ENCODE data around the gene USP5. TPM values are rescaled to one million over a fixed set of nuclear protein-coding genes. Genes with fewer than 3 reads are reported as not detected.

USP5 gene
- total RNA-seq, 1 donor from 2014 or later = 74.8 TPM

DNA sequence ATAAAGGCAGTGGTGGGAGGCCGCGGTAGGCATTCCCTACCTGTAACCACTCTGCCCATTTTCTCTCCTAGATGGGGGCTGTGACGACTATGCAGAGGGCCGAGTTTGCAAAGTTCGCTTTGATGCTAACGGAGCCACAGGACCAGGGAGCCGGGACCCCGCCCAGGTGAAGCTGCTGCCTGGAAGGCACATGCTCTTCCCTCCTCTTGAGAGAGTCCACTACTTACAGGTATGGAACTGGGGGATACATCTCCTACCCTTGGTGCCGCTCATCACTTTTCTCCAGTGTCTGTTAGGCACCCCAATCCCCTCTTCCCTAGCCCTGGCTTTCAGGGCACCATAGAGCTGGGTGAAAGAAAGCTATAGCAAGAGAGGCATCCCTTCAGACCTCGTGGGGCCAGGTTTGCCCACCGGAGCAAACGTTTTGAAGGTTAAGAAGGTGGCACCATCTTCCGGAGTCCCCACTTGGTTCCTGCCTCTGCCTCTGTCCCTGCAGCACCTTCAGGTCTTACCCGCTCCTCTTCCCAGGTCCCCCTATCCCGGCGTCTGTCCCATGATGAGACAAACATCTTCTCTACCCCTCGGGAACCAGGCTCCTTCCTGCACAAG, 25.7 kb upstream of the USP5 start:
- no peak for DNase-seq (ENCODE audit: extremely low read depth, low read depth, low spot score)

DNA sequence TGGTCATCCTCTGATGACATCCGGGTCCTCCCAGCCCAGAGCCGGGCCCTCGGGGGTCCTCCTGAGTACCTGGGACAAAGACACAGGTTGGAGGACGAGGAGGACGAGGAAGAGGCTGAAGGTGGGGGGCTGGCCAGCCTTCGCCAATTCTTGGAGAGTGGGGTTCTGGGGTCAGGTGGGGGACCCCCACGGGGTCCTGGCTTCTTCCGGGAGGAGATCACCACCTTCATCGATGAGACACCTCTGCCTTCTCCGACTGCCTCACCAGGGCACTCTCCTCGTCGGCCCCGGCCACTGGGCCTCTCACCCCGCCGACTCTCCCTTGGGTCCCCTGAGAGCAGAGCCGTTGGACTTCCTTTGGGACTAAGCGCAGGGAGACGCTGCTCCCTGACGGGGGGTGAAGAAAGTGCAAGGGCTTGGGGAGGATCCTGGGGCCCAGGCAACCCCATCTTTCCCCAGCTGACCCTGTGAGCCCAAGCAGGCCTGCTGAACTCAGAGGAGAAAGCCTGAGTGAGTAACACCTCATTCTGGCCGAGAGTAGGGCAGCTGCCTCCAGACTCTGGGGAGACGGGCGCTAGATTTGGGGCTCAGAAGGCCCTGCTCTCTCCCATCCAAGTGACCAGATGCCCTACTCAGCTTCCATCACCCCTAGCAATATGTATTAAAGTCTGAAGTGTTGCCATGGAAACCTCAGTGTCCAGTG, 25.1 kb upstream of the USP5 start:
- DNase-seq (ENCODE audit: extremely low read depth, low read depth, low spot score) = no peak

- no peak for DNase-seq (ENCODE audit: extremely low read depth, low read depth, low spot score)
Measured at GRCh38 chr12:6827437-6827911, 24.5 kb upstream of the USP5 start.

- DNase-seq (ENCODE audit: extremely low read depth, low read depth, low spot score) = no peak
Measured at GRCh38 chr12:6827982-6828780, 23.8 kb upstream of the USP5 start, which contains the start of gene P3H3. Gene P3H3, plus strand, starts transcription at chr12:6828407. Its CDS starts 34 bp downstream, at chr12:6828441.

DNA sequence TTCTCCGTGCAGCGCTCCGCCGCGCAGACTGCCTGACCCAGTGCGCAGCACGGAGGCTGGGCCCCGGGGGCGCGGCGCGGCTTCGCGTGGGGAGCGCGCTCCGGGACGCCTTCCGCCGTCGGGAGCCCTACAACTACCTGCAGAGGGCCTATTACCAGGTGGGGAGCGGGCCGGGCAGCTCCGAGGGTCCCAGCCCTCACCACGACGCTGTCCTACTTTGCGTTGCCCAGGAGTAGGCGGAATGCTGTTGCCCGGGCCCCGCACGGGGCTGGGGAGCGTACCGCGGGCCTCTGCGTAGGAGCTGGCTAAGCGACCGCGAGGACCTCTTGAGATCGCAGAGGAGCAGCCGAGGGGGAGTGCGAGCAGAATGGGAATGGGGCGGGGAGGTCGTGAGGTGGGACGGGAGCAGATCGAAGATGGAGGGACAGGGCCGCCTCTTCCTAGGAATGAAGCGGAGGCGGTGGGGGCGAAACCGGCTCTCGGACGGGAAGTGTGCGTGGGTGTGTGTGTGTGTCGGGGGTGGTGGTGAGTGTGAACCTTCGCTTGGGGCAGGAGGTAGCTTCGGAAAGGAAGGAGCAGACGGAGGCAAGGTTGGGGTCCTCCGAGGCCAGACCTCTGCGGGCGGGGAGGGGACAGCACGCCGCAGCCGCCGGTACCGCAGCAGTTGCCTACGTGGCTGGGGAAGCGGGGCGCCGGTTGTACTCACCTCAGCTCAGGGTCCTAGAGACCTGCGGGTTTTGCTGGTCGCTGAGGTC, 23.0 kb upstream of the USP5 start:
- DNase-seq (ENCODE audit: extremely low read depth, low read depth, low spot score) = no peak

- DNase-seq (ENCODE audit: extremely low read depth, low read depth, low spot score) = no peak
Measured at GRCh38 chr12:6829536-6830220, 22.3 kb upstream of the USP5 start.

GRCh38 chr12:6830286-6830890, 21.6 kb upstream of the USP5 start:
- no peak for DNase-seq (ENCODE audit: extremely low read depth, low read depth, low spot score)

DNA sequence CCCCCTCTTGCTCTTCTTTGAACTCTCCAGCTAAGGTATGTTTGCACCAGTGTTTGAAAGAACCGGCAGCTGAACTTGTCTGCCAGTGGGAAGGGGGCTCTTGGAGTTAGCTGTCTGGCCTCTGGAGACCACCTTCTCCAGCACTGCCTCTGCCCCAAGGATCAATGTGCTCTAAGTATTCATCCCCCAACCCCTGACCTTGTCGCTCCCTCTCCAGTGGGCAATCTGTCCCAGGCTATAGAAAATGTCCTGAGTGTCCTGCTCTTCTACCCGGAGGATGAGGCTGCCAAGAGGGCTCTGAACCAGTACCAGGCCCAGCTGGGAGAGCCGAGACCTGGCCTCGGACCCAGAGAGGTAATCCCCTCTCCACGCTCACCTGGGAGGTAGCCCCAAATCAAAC, 21.0 kb upstream of the USP5 start:
- no peak for DNase-seq (ENCODE audit: extremely low read depth, low read depth, low spot score)

- DNase-seq (ENCODE audit: extremely low read depth, low read depth, low spot score) = no peak
Measured at GRCh38 chr12:6831450-6831995, 20.4 kb upstream of the USP5 start.

GRCh38 chr12:6832125-6832524, 19.8 kb upstream of the USP5 start:
- no peak for DNase-seq (ENCODE audit: extremely low read depth, low read depth, low spot score)

DNA sequence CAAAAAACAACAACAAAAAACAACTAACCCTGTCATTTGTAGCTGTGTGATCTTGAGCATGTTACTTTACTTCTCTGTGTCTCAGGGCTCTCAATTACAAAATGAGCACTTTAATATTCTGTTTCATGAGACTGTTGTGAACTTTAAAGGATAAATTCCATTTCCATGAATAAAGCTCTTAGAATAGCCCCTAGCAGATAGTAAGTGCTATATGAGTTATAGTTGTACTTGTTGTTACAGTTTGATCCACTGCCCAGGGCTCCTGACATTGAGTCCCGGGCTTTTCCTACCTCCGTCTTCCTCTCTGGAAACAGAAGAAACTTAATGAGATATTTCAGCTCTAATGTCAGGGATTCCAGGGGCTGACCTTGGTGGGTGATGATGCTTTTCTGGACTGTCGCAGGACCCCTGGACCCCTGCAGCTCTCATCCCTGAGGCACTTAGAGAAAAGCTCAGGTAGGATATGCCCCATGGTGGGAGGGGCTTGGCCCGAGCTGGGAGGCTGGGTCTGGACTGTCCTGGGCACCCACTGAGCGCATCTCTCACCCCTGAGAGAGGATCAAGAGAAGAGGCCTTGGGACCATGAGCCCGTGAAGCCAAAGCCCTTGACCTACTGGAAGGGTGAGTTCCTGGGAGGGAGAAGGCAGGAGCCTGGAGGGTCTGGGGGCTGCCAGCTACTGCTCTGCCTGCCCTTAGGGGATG, 18.6 kb upstream of the USP5 start:
- DNase-seq (ENCODE audit: extremely low read depth, low read depth, low spot score) = no peak

DNA sequence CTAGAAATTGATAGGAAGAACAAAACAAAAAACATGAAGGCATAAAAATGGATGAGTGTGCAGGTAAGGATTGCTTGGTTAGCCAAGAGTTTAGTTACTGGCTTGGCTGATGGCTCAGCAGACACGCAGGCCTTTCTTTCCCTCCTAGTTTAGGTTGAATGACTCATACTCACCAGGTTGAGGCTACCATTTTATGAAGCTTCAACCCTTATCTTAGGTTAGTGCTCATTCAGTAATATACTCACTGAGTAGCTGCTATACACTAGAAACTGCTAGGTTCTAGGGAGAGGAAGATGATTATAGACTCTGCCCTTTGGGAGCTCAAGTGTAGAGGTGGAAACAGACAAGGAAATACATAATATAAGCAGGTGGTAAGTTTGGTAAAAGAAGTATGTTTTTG, 17.7 kb upstream of the USP5 start:
- DNase-seq (ENCODE audit: extremely low read depth, low read depth, low spot score) = no peak

DNA sequence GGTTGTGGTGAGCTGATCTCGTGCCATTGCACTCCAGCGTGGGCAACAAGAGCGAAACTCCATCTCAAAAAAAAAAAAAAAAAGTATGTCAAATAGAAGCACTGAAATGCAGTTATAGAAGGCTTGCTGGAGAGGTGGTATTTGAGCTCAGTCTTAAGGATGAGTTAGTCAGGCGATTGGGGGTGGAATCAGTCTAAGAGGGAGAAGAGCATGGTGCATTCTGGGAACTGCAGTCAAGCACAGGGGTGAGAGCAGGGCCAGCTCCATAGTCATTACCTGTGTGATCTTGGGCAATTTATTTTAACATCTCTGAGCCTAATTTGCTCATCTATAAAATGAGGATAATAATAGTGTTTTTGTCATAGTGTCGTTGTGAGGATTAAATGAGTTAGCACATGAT, 17.1 kb upstream of the USP5 start:
- DNase-seq (ENCODE audit: extremely low read depth, low read depth, low spot score) = no peak

GRCh38 chr12:6836851-6837250, 15.1 kb upstream of the USP5 start:
- no peak for DNase-seq (ENCODE audit: extremely low read depth, low read depth, low spot score)

DNA sequence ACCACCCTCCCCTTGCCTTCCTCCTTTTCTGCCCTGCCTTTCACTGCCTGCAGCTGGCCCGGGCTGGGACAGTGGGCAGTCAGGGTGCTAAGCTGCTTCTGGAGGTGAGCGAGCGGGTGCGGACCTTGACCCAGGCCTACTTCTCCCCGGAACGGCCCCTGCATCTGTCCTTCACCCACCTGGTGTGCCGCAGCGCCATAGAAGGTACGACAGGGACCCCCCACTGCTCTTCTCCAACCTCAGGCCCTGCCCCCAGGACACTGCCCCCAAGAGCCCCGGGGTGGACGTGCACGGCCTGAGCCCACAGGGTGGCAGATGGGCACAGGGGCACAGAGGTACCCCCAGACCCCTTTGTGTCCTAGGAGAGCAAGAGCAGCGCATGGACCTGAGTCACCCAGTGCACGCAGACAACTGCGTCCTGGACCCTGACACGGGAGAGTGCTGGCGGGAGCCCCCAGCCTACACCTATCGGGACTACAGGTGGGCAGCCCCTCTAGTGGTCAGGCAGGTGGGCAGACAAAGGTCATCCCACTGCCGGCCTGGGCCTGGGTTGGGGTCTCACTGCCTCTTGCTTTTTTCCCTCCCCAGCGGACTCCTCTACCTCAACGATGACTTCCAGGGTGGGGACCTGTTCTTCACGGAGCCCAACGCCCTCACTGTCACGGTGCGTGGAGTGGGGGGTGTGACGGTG, 14.4 kb upstream of the USP5 start:
- no peak for DNase-seq (ENCODE audit: extremely low read depth, low read depth, low spot score)

- no peak for DNase-seq (ENCODE audit: extremely low read depth, low read depth, low spot score)
Measured at GRCh38 chr12:6838854-6839253, 13.1 kb upstream of the USP5 start.

DNA sequence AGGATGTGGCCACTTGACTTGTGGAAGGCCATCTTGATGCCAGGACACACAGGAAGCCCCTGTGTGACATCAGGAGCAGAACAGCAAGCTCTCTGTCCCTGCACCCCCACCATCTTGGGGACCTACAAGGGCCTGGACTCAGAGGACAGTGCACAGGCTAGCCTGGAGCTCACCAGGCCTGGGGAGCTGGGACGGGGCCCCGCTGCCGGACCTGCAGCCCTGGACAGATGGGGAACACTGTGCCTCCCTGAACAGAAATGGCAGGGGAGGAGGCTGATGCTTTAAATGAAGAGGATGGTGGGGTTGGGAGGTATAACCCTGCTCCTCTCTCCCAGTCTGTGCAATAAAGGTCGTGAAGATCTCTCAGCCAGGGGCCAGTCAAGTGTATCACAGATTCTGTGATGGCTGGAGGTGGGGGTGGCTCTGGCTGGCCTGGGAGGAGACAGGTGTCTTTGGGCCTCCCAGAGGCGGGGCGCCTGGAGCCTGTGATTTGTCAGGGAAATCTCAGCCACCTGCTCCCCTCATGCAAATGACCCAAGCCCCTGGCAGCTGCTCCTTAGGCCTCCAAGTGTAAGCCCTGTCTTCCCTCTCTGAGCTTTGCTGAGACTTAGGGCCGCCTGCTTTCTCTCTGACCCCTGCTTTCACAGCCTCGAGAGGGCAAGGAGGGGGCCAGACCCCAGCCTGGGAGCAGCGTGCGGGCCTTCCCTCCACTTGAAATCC, 12.3 kb upstream of the USP5 start:
- DNase-seq (ENCODE audit: extremely low read depth, low read depth, low spot score) = no peak

DNA sequence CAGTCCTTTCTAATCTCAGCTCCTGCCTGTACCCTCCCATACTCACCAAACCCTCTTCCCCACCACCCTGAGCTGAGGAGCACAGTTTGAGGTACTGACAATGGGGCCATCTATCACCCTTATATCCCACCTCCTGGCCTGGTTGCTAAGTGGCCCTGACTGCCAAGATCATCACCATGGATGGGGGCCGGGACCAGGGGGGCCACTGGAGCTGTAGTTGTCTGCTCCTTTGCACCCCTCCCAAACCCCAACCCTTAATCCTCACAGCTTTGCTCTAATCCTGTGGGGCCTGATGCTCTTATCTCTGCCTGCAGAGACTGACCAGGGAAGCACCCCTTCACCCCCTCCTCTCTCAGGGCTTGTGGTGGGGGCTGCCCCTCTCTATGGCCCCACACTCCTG, 11.6 kb upstream of the USP5 start:
- no peak for DNase-seq (ENCODE audit: extremely low read depth, low read depth, low spot score)
